Endothelial cell of umbilical vein (primary cell): ENCODE results near the gene EXOC7. TPM values are rescaled to one million over a fixed set of nuclear protein-coding genes. Genes with fewer than 3 reads are reported as not detected.

ENCODE experiments used
- BruUV-seq: library from RNA; stranded (reverse); fragments of 400-500 nt; replicated peaks from 2 replicates; lab custom pipeline; 2021; lab: Mats Ljungman, UMichigan
- CTCF ChIA-PET: fragments of 300-600, 350-600 bp; sonication (Branson Sonifier 250); formaldehyde crosslinking; loops from one replicate; lab custom pipeline; 2021; ENCODE audit warnings: antibody characterized with exemption, inconsistent platforms; lab: Charles Lee
- POLR2A ChIA-PET: fragments of 300-600, 350-600 bp; sonication (Branson Sonifier 250); formaldehyde crosslinking; loops from one replicate; lab custom pipeline; 2021; ENCODE audit warnings: antibody characterized with exemption, inconsistent platforms; lab: Charles Lee
- DNase-seq: peaks from one replicate; pipeline ENCODE4 v3.0.0-alpha.2; 2011; ENCODE audit warnings: low read depth, low spot score
- FAIRE-seq: peaks from 2 replicates; lab custom pipeline; 2011; peaks lifted over from hg19 to GRCh38; lab: Jason Lieb, UNC
- H2AFZ ChIP-seq: 2 replicates; pipeline ENCODE4 v1.6.0; 2012; ENCODE audit warnings: low read depth, low read length, control low read depth, inconsistent platforms
- H3K27ac ChIP-seq: 2 replicates; pipeline ENCODE4 v1.5.1; 2011; ENCODE audit warnings: low read depth, mild to moderate bottlenecking, control low read depth, low read length, moderate library complexity; ENCODE audit not compliant: insufficient read depth
- H3K27me3 ChIP-seq, 2 experiments: 2 replicates each; pipeline versions ENCODE4 v1.6.0 to v1.6.1; 2011; ENCODE audit warnings: low read length in 2 of 2, mixed read lengths in 1 of 2; ENCODE audit not compliant: control insufficient read depth in 2 of 2, insufficient read depth in 2 of 2
- H3K36me3 ChIP-seq, 2 experiments: 2 replicates in 1 of 2; 3 replicates in 1 of 2; pipeline ENCODE4 v1.5.1; 2011; ENCODE audit warnings: low read length in 2 of 2, mild to moderate bottlenecking in 1 of 2, moderate library complexity in 1 of 2; ENCODE audit not compliant: control insufficient read depth in 2 of 2, insufficient read depth in 2 of 2; ENCODE audit errors: extremely low read depth in 1 of 2
- H3K4me1 ChIP-seq: 3 replicates; pipeline ENCODE4 v1.5.1; 2011; ENCODE audit warnings: mild to moderate bottlenecking, low read length; ENCODE audit not compliant: control insufficient read depth, insufficient read depth; ENCODE audit errors: extremely low read depth
- H3K4me2 ChIP-seq: 2 replicates; pipeline ENCODE4 v1.6.1; 2011; ENCODE audit warnings: low read length, control low read depth, mixed read lengths; ENCODE audit not compliant: insufficient read depth
- H3K4me3 ChIP-seq, 3 experiments: fragments of 200-600 bp in 1 of 3; sonication (generic), shearing (Covaris generic) in 1 of 3; replicated peaks in 1 of 3; 2 replicates each; pipeline ENCODE4 v1.5.1; 2011 to 2016; ENCODE audit warnings: control low read depth in 3 of 3, low read length in 3 of 3, mild to moderate bottlenecking in 2 of 3, inconsistent platforms in 1 of 3, low read depth in 1 of 3, moderate library complexity in 1 of 3; ENCODE audit not compliant: insufficient read depth in 1 of 3
- H3K79me2 ChIP-seq: 2 replicates; pipeline ENCODE4 v1.6.0; 2012; ENCODE audit warnings: low read length, inconsistent platforms; ENCODE audit not compliant: control insufficient read depth, insufficient read depth
- H3K9ac ChIP-seq: replicated peaks from 2 replicates; pipeline ENCODE3; 2011; ENCODE audit warnings: low read length, control low read depth; ENCODE audit not compliant: insufficient read depth; ENCODE audit errors: extremely low read depth
- H3K9me1 ChIP-seq: replicated peaks from 3 replicates; pipeline ENCODE4 v1.6.0; 2011; ENCODE audit warnings: mild to moderate bottlenecking, low read length; ENCODE audit not compliant: control insufficient read depth, insufficient read depth; ENCODE audit errors: extremely low read depth
- H3K9me3 ChIP-seq: replicated peaks from 2 replicates; pipeline ENCODE4 v1.5.1; 2012; ENCODE audit warnings: low read length, inconsistent platforms; ENCODE audit not compliant: control insufficient read depth, insufficient read depth
- H4K20me1 ChIP-seq: replicated peaks from 2 replicates; pipeline ENCODE3; 2011; ENCODE audit warnings: mild to moderate bottlenecking, low read length; ENCODE audit not compliant: control insufficient read depth, insufficient read depth; ENCODE audit errors: extremely low read depth
- CTCF ChIP-seq, 2 donors: IDR thresholded peaks; 1 replicate in 1 of 2; 2 replicates in 1 of 2; pipeline ENCODE4 v1.5.1; 2011; ENCODE audit warnings: low read length in 2 of 2, mild to moderate bottlenecking in 2 of 2, moderate library complexity in 2 of 2, control low read depth in 1 of 2, inconsistent platforms in 1 of 2, low read depth in 1 of 2; ENCODE audit not compliant: insufficient read depth in 1 of 2; ENCODE audit errors: extremely low read depth in 1 of 2
- EZH2 ChIP-seq: IDR thresholded peaks from 2 replicates; pipeline ENCODE4 v1.6.1; 2012; ENCODE audit warnings: borderline replicate concordance, low read depth, mild to moderate bottlenecking, moderate library complexity, low read length, inconsistent platforms; ENCODE audit not compliant: severe bottlenecking
- FOS ChIP-seq: IDR thresholded peaks from 2 replicates; pipeline ENCODE4 v1.6.1; 2011; ENCODE audit warnings: mild to moderate bottlenecking, low read length, moderate library complexity, borderline replicate concordance; ENCODE audit not compliant: insufficient read depth
- GATA2 ChIP-seq: IDR thresholded peaks from 2 replicates; pipeline ENCODE4 v1.7.0; 2011; ENCODE audit warnings: low read depth, mild to moderate bottlenecking, moderate library complexity, mixed read lengths, low read length; ENCODE audit not compliant: insufficient read length, insufficient read depth
- JUN ChIP-seq: IDR thresholded peaks from 2 replicates; pipeline ENCODE4 v1.6.1; 2011; ENCODE audit warnings: borderline replicate concordance, low read depth; ENCODE audit not compliant: insufficient read length, insufficient read depth
- MAX ChIP-seq: IDR thresholded peaks from 2 replicates; pipeline ENCODE4 v1.6.1; 2011; ENCODE audit not compliant: insufficient read depth, insufficient read length
- MYC ChIP-seq: IDR thresholded peaks from one replicate; pipeline ENCODE4 v1.6.1; 2011; ENCODE audit warnings: mild to moderate bottlenecking, low read depth, low read length
- POLR2A ChIP-seq: IDR thresholded peaks from 2 replicates; pipeline ENCODE4 v1.6.1; 2012; ENCODE audit warnings: low read depth, mild to moderate bottlenecking, control low read depth, low read length
- POLR2AphosphoS5 ChIP-seq: IDR thresholded peaks from 2 replicates; pipeline ENCODE4 v1.6.1; 2012; ENCODE audit warnings: low read depth, mild to moderate bottlenecking, control low read depth, low read length, moderate library complexity; ENCODE audit not compliant: insufficient read depth
- dilution Hi-C: fragments of 300-500 bp; cut with MboI; formaldehyde crosslinking; loops from one replicate; pipeline ENCODE4 v1.15.0; 2019; ENCODE audit warnings: low sequenced_read_pairs; ENCODE audit not compliant: extremely low pct_ligation_motif_present
- intact Hi-C: fragments of 100-400 bp; cut with micrococcal nuclease; formaldehyde crosslinking; loops from one replicate; pipeline ENCODE4 v1.10.0; 2022
- polyA plus RNA-seq, 4 experiments: library from polyadenylated mRNA; depleted of rRNA in 3 of 4; stranded (reverse) in 3 of 4; unstranded in 1 of 4; fragments of >200 nt; gene quantifications; 2 replicates each; pipeline versions ENCODE4 v1.2.1 to v1.2.3, GENCODE V29; 2011 to 2012; ENCODE audit warnings: missing spikeins in 1 of 4
- total RNA-seq: library from RNA; stranded (reverse); gene quantifications from 2 replicates; pipeline ENCODE4 v1.2.3, GENCODE V29; 2021

Gene EXOC7
- total and polyA plus RNA-seq, 2 donors (not counting 3 experiments of a cell fraction or from before 2014, with no cell fraction given), result 91.5 to 137 TPM

- intact Hi-C loops, result no loop called here
- no peaks in the 10 kb centered on the region for H3K79me2 ChIP-seq
- H3K4me1 ChIP-seq, result no peaks in the 10 kb centered on the region
- DNase-seq (no peak), FAIRE-seq (no peak)
- ChIA-PET CTCF (interaction anchor here (1.1 to 3.7 kb wide), 2 partner anchors 8 to 26 kb away, joined by 5 to 19 read pairs; no protein-coding TSS in a partner anchor), POLR2A (no interaction called here)
- dilution Hi-C loops, result no loop called here
- H3K4me3 ChIP-seq, result no peak overlapping the region
- no peak overlapping the region for H3K27ac ChIP-seq
- no peak overlapping the region for H2AFZ ChIP-seq
- no peak for TF ChIP-seq JUN
- no peak for TF ChIP-seq CTCF (IDR thresholded peaks at IDR 0.05; ENCODE audit: extremely low read depth in 1 of 2, insufficient read depth in 1 of 2, low read depth in 1 of 2, low read length in 2 of 2)
- TF ChIP-seq GATA2, result no peak
- TF ChIP-seq FOS, result no peak
- no peak for TF ChIP-seq MYC
- no peak for TF ChIP-seq POLR2AphosphoS5
- TF ChIP-seq POLR2A, result no peak
- TF ChIP-seq EZH2, result no peak
- TF ChIP-seq MAX, result no peak
- H4K20me1 ChIP-seq, result no peaks in the 10 kb centered on the region
- peaks cover 22 to 48% of the 10 kb centered on the region in 2 experiments for H3K36me3 ChIP-seq
- H3K9me1 ChIP-seq, result no peaks in the 10 kb centered on the region
- H3K4me2 ChIP-seq, result no peak overlapping the region
- H3K9ac ChIP-seq, result no peak overlapping the region
- no peaks in the 10 kb centered on the region for H3K9me3 ChIP-seq
- no TSS peak for BruUV-seq
- no peaks in the 10 kb centered on the region for H3K27me3 ChIP-seq
Observed at GRCh38 chr17:76040376-76040775, 63.2 kb downstream of the EXOC7 start.
